ENCODE results near the gene TMEM17. TPM values are rescaled to one million over a fixed set of nuclear protein-coding genes. Genes with fewer than 3 reads are reported as not detected.

Gene TMEM17
- total and polyA plus RNA-seq, 2 experiments from 2014 or later, result 0.94 to 1.7 TPM

DNA sequence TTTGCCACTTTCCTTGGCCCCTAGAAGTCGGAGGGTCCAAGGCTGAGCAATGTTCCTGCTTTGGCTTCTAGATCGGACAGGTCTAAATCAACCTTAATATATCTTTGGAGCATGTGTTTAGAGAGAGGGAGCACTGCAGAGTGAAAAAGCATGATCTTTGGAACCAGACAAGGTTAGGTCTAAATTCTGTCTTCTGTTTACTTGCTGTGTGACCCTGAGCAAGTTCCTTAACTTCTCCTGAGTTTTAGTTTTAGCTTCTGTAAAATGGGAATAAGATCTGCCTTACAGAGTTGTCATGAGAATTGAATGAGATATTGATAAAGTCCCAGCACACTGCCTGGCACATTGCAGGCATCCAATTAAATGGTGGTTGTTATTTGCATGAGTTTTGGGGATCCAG is 13.9 kb downstream of the TMEM17 start:
- peaks cover 7% of the 10 kb centered on the region for H3K27me3 Mint-ChIP-seq (ENCODE audit: insufficient read depth, low read depth, poor library complexity)
- Histone ChIP-seq H3K27ac (ENCODE audit: low read depth) (no peak overlapping the region), H3K4me2 (no peak overlapping the region), H4K20me1 (replicated peaks; ENCODE audit: insufficient read depth) (no peaks in the 10 kb centered on the region), H3K4me1 (ENCODE audit: insufficient read depth) (no peaks in the 10 kb centered on the region), H2AFZ (no peak overlapping the region), H3K9me2 (ENCODE audit: insufficient read depth) (no peaks in the 10 kb centered on the region), H3K27me3 (ENCODE audit: insufficient read depth) (no peaks in the 10 kb centered on the region), H3K36me3 (ENCODE audit: insufficient read depth) (no peaks in the 10 kb centered on the region), H3K4me3 (no peak overlapping the region), H3F3A (replicated peaks; ENCODE audit: low read depth) (no peaks in the 10 kb centered on the region), H3K79me2 (replicated peaks; ENCODE audit: insufficient read depth) (no peaks in the 10 kb centered on the region)
- H3K27ac Mint-ChIP-seq, result no peak overlapping the region
- no peaks in the 10 kb centered on the region for H3K36me3 Mint-ChIP-seq (ENCODE audit: low read depth)
- H3K4me3 Mint-ChIP-seq, result no peak overlapping the region
- TF ChIP-seq, protein P1, sequence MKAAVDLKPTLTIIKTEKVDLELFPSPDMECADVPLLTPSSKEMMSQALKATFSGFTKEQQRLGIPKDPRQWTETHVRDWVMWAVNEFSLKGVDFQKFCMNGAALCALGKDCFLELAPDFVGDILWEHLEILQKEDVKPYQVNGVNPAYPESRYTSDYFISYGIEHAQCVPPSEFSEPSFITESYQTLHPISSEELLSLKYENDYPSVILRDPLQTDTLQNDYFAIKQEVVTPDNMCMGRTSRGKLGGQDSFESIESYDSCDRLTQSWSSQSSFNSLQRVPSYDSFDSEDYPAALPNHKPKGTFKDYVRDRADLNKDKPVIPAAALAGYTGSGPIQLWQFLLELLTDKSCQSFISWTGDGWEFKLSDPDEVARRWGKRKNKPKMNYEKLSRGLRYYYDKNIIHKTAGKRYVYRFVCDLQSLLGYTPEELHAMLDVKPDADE (IDR thresholded peaks at IDR 0.05), result no peak
- TF ChIP-seq NANOG (IDR thresholded peaks at IDR 0.05; ENCODE audit: borderline replicate concordance) (no peak), JUNB (IDR thresholded peaks at IDR 0.05; ENCODE audit: unreplicated experiment) (no peak), ZNF331 (CRISPR knock-in tag; IDR thresholded peaks at IDR 0.05; ENCODE audit: low read depth) (no peak), ZNF114 (CRISPR knock-in tag; IDR thresholded peaks at IDR 0.05) (no peak), EZH2phosphoT487 (IDR thresholded peaks at IDR 0.05; ENCODE audit: unreplicated experiment) (no peak), EZH2 (IDR thresholded peaks at IDR 0.05; ENCODE audit: low read depth, unreplicated experiment) (no peak), CREB1 (CRISPR knock-in tag; IDR thresholded peaks at IDR 0.05; ENCODE audit: low read depth) (no peak), REST (IDR thresholded peaks at IDR 0.05; ENCODE audit: unreplicated experiment) (no peak), STAT1 (IDR thresholded peaks at IDR 0.05; ENCODE audit: unreplicated experiment) (no peak), POLR2AphosphoS5 (IDR thresholded peaks at IDR 0.05; ENCODE audit: low read depth) (no peak)
- TF ChIP-seq, protein P2, sequence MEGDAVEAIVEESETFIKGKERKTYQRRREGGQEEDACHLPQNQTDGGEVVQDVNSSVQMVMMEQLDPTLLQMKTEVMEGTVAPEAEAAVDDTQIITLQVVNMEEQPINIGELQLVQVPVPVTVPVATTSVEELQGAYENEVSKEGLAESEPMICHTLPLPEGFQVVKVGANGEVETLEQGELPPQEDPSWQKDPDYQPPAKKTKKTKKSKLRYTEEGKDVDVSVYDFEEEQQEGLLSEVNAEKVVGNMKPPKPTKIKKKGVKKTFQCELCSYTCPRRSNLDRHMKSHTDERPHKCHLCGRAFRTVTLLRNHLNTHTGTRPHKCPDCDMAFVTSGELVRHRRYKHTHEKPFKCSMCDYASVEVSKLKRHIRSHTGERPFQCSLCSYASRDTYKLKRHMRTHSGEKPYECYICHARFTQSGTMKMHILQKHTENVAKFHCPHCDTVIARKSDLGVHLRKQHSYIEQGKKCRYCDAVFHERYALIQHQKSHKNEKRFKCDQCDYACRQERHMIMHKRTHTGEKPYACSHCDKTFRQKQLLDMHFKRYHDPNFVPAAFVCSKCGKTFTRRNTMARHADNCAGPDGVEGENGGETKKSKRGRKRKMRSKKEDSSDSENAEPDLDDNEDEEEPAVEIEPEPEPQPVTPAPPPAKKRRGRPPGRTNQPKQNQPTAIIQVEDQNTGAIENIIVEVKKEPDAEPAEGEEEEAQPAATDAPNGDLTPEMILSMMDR (conservative IDR thresholded peaks at IDR 0.05; ENCODE audit: low read depth in 2 of 2), result no peak
- TF ChIP-seq, protein P3, sequence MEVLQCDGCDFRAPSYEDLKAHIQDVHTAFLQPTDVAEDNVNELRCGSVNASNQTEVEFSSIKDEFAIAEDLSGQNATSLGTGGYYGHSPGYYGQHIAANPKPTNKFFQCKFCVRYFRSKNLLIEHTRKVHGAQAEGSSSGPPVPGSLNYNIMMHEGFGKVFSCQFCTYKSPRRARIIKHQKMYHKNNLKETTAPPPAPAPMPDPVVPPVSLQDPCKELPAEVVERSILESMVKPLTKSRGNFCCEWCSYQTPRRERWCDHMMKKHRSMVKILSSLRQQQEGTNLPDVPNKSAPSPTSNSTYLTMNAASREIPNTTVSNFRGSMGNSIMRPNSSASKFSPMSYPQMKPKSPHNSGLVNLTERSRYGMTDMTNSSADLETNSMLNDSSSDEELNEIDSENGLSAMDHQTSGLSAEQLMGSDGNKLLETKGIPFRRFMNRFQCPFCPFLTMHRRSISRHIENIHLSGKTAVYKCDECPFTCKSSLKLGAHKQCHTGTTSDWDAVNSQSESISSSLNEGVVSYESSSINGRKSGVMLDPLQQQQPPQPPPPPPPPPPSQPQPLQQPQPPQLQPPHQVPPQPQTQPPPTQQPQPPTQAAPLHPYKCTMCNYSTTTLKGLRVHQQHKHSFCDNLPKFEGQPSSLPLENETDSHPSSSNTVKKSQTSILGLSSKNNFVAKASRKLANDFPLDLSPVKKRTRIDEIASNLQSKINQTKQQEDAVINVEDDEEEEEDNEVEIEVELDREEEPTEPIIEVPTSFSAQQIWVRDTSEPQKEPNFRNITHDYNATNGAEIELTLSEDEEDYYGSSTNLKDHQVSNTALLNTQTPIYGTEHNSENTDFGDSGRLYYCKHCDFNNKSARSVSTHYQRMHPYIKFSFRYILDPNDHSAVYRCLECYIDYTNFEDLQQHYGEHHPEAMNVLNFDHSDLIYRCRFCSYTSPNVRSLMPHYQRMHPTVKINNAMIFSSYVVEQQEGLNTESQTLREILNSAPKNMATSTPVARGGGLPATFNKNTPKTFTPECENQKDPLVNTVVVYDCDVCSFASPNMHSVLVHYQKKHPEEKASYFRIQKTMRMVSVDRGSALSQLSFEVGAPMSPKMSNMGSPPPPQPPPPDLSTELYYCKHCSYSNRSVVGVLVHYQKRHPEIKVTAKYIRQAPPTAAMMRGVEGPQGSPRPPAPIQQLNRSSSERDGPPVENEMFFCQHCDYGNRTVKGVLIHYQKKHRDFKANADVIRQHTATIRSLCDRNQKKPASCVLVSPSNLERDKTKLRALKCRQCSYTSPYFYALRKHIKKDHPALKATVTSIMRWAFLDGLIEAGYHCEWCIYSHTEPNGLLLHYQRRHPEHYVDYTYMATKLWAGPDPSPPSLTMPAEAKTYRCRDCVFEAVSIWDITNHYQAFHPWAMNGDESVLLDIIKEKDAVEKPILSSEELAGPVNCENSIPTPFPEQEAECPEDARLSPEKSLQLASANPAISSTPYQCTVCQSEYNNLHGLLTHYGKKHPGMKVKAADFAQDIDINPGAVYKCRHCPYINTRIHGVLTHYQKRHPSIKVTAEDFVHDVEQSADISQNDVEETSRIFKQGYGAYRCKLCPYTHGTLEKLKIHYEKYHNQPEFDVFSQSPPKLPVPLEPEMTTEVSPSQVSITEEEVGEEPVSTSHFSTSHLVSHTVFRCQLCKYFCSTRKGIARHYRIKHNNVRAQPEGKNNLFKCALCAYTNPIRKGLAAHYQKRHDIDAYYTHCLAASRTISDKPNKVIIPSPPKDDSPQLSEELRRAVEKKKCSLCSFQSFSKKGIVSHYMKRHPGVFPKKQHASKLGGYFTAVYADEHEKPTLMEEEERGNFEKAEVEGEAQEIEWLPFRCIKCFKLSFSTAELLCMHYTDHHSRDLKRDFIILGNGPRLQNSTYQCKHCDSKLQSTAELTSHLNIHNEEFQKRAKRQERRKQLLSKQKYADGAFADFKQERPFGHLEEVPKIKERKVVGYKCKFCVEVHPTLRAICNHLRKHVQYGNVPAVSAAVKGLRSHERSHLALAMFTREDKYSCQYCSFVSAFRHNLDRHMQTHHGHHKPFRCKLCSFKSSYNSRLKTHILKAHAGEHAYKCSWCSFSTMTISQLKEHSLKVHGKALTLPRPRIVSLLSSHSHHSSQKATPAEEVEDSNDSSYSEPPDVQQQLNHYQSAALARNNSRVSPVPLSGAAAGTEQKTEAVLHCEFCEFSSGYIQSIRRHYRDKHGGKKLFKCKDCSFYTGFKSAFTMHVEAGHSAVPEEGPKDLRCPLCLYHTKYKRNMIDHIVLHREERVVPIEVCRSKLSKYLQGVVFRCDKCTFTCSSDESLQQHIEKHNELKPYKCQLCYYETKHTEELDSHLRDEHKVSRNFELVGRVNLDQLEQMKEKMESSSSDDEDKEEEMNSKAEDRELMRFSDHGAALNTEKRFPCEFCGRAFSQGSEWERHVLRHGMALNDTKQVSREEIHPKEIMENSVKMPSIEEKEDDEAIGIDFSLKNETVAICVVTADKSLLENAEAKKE (CRISPR knock-in tag; IDR thresholded peaks at IDR 0.05), result no peak
- no peak for ATAC-seq
- no peaks in the 10 kb centered on the region; the same call in 2 of the 3 replicates for H3K4me1 Mint-ChIP-seq
- DNase-seq (ENCODE audit: low spot score), result no peak
- H3K9me3 Mint-ChIP-seq, result no peaks in the 10 kb centered on the region
